CD4-positive, alpha-beta T cell treated with Interleukin-10 for 1 hour (primary cell): ENCODE results near the gene ITGA5.

Source experiments
- DNase-seq: peaks from one replicate; pipeline ENCODE4 v3.0.0-alpha.2; 2020

Gene ITGA5

DNA sequence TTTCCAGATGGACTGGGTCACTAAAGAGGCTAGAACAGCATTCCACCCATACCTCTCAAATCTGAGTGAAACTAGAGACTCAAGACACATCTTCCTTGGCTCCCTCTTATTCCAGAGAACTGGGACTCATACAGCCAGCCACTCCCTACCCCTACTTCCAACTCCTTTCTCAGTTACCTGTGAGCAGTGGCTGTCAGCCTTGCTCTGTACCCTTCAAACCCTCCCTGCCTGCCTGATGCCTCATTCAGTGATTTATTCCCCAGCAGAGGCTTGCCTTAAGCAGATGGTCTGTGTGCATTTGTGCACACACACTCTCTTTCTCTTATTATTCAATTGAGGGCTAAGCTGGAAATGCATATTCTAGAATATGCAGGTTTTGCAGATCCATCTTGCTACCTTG lies 69.4 kb downstream of the ITGA5 start:
- no peak for DNase-seq

DNA sequence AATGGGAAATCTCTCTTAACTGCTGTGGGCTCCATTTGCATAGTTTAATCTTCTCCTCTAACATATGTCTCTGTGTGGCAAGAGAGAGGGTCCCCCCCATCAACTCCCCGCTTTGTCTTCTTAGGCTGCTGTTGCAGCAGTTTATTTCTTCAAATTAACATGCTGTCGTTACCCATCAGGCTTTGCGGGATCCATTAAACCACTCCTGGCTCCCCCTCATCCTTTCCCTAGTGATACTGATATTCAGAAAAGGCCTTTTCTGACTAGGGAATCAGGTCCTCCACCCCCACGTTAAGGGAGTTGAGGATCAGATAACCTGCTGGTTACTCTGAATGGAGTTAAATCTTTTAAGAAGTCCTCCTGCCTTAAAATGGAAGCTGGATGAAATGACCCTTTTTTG lies 70.0 kb downstream of the ITGA5 start:
- DNase-seq = no peak
